Prostate gland (tissue), 2 donors: Measurements from ENCODE around the gene TLX2.
A peak's percentile ranks its signal among the peaks of the same experiment; 100 is the strongest.

Experiments used
- CTCF ChIP-seq, 4 experiments: fragments of 200-600 bp in 2 of 4; fragments of 450-650 bp in 2 of 4; sonication (generic) in 2 of 4; IDR thresholded peaks; 1 replicate in 3 of 4; 2 replicates in 1 of 4; pipeline ENCODE4 v1.5.1; 2016 to 2019; ENCODE audit warnings: antibody characterized with exemption in 4 of 4, mild to moderate bottlenecking in 2 of 4, moderate library complexity in 2 of 4
- POLR2A ChIP-seq: fragments of 450-650 bp; IDR thresholded peaks from one replicate; pipeline ENCODE4 v1.6.1; 2016; ENCODE audit warnings: antibody characterized with exemption, mild to moderate bottlenecking
- POLR2AphosphoS5 ChIP-seq: sonication (generic); formaldehyde crosslinking; IDR thresholded peaks from one replicate; pipeline ENCODE4 v1.6.1; 2017; ENCODE audit warnings: antibody characterized with exemption

DNA sequence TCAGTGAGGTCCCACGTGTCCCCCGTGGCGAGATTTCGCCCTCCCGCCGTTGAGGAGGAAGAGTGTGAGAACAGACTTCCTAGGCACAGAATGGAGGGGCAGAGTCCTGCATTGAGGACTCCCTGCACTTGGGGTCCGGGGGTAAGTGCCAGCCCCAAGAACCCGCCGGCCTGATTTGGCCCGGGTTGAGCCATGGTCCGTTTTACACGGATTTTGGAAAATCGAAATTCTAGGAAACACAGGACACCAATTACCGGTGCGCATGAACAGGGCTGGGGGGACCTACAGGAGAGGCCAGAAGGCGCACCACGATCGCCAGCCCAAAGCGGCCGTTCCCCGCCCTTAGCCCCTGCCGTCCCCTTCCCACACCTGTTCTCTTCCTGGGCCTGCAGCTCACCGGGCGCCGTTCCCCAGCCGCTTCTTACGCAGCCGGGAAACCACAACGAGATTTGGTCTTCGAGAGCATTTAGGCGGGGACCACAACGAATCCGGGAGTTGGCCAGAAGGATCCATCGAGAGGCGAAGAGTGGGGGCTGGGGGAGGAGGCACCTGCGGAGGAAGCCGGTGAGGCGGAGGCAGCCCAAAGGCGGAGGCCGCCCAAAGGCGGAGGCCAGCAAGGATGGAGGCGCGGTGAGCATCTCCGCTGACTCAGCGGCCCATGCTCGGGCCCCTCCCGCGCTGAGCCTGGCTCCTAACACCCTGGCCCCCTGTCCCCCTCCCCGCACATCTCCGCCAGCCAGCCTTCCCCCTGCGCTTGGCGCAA, 464 bp upstream of the TLX2 start:
- TF ChIP-seq POLR2A = no peak
- no peak for TF ChIP-seq CTCF (IDR thresholded peaks at IDR 0.05)
- peak; percentile 5 for TF ChIP-seq POLR2AphosphoS5
